Trophoblast cell (in vitro differentiated cells and primary cell): Measurements from ENCODE around the gene WFS1.

Experiments
- DNase-seq, 2 donors: peaks; one replicate each; pipeline ENCODE4 v3.0.0-alpha.2; 2016
- H2AFZ ChIP-seq: 2 replicates; pipeline ENCODE4 v1.6.1; 2013; ENCODE audit warnings: low read length, moderate library complexity, mild to moderate bottlenecking; ENCODE audit not compliant: insufficient read depth, poor library complexity
- H2AK5ac ChIP-seq: 2 replicates; pipeline ENCODE4 v1.6.1; 2013; ENCODE audit warnings: mild to moderate bottlenecking, low read length
- H2BK120ac ChIP-seq: 2 replicates; pipeline ENCODE4 v1.6.1; 2013; ENCODE audit warnings: low read length, mild to moderate bottlenecking, moderate library complexity; ENCODE audit not compliant: insufficient read depth, poor library complexity
- H2BK12ac ChIP-seq: 2 replicates; pipeline ENCODE4 v1.6.1; 2013; ENCODE audit warnings: mild to moderate bottlenecking, low read length, moderate library complexity
- H2BK5ac ChIP-seq: 2 replicates; pipeline ENCODE4 v1.6.1; 2013; ENCODE audit warnings: low read length, low read depth, moderate library complexity, mild to moderate bottlenecking; ENCODE audit not compliant: poor library complexity
- H3K14ac ChIP-seq: 2 replicates; pipeline ENCODE4 v1.6.1; 2013; ENCODE audit warnings: mild to moderate bottlenecking, low read length
- H3K18ac ChIP-seq: 2 replicates; pipeline ENCODE4 v1.6.1; 2013; ENCODE audit warnings: mild to moderate bottlenecking, low read length
- H3K23ac ChIP-seq: 2 replicates; pipeline ENCODE4 v1.6.1; 2013; ENCODE audit warnings: low read length
- H3K27ac ChIP-seq: 2 replicates; pipeline ENCODE4 v1.5.1; 2013; ENCODE audit warnings: low read depth, mild to moderate bottlenecking, inconsistent platforms, low read length, moderate library complexity
- H3K27me3 ChIP-seq: 2 replicates; pipeline ENCODE4 v1.6.1; 2013; ENCODE audit warnings: inconsistent platforms, mild to moderate bottlenecking, low read length, moderate library complexity; ENCODE audit not compliant: insufficient read depth
- H3K36me3 ChIP-seq, 2 experiments: 1 replicate in 1 of 2; 2 replicates in 1 of 2; pipeline ENCODE4 v1.6.1; 2013; ENCODE audit warnings: low read length in 2 of 2, mild to moderate bottlenecking in 2 of 2, moderate library complexity in 1 of 2; ENCODE audit not compliant: insufficient read depth in 2 of 2, control insufficient read depth in 1 of 2
- H3K4ac ChIP-seq: 2 replicates; pipeline ENCODE4 v1.6.1; 2013; ENCODE audit warnings: low read depth, mild to moderate bottlenecking, low read length, moderate library complexity
- H3K4me1 ChIP-seq, 2 experiments: 1 replicate in 1 of 2; 2 replicates in 1 of 2; pipeline ENCODE4 v1.6.1; 2013; ENCODE audit warnings: low read length in 2 of 2, mild to moderate bottlenecking in 2 of 2, moderate library complexity in 1 of 2; ENCODE audit not compliant: insufficient read depth in 2 of 2, control insufficient read depth in 1 of 2
- H3K4me2 ChIP-seq: 2 replicates; pipeline ENCODE4 v1.6.1; 2013; ENCODE audit warnings: inconsistent platforms, mild to moderate bottlenecking, low read length, moderate library complexity
- H3K4me3 ChIP-seq: 2 replicates; pipeline ENCODE4 v1.5.1; 2013; ENCODE audit warnings: mild to moderate bottlenecking, low read depth, low read length, inconsistent platforms
- H3K79me1 ChIP-seq: one replicate; pipeline ENCODE4 v1.6.1; 2013; ENCODE audit warnings: low read length
- H3K79me2 ChIP-seq: 2 replicates; pipeline ENCODE4 v1.6.1; 2013; ENCODE audit warnings: low read length, mild to moderate bottlenecking; ENCODE audit not compliant: control insufficient read depth, insufficient read depth, poor library complexity
- H3K9ac ChIP-seq: 2 replicates; pipeline ENCODE4 v1.6.1; 2013; ENCODE audit warnings: mild to moderate bottlenecking, low read length
- H3K9me3 ChIP-seq: 2 replicates; pipeline ENCODE4 v1.6.1; 2013; ENCODE audit warnings: low read depth, mild to moderate bottlenecking, control low read depth, inconsistent platforms, low read length; ENCODE audit not compliant: insufficient read depth
- H4K12ac ChIP-seq: 2 replicates; pipeline ENCODE4 v1.6.1; 2013; ENCODE audit warnings: low read depth, mild to moderate bottlenecking, low read length, moderate library complexity
- H4K8ac ChIP-seq: 2 replicates; pipeline ENCODE4 v1.6.1; 2013; ENCODE audit warnings: low read depth, mild to moderate bottlenecking, low read length, moderate library complexity
- H4K91ac ChIP-seq: one replicate; pipeline ENCODE4 v1.6.1; 2013; ENCODE audit warnings: low read depth, mild to moderate bottlenecking, low read length, moderate library complexity
- WGBS: extraction: QIAGEN DNeasy Blood & Tissue Kit; methylation state at CpG from one replicate; pipeline ENCODE4 v1.1.7; 2013; ENCODE audit warnings: missing lambda C conversion rate; ENCODE audit not compliant: insufficient read length, insufficient coverage; ENCODE audit errors: extremely low coverage; 5-methylcytosine and 5-hydroxymethylcytosine counted together

The WFS1 gene

DNA sequence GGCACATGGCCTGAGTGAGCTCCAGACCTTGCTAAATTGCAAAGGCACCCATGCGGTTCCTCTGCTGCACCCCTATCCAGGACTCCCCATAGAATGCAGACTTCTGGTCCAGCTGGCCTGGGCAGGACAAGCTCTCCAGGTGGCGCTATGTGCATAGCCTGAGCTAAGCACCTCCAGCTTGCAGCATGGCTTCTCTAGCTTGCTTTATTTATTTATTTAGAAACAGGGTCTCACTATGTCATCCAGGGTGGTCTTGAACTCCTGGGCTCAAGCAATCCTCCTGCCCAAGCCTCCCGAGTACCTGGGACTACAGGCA lies 5.5 kb upstream of the WFS1 start:
- Histone ChIP-seq H3K79me2 (no peaks in the 10 kb centered on the region), H3K4ac (no peak overlapping the region), H3K4me3 (no peak overlapping the region), H4K91ac (peak overlapping the region; percentile 15), H2BK120ac (no peak overlapping the region), H3K9me3 (peaks cover 3% of the 10 kb centered on the region), H4K8ac (no peak overlapping the region), H3K14ac (no peak overlapping the region), H3K9ac (no peak overlapping the region), H2BK5ac (no peak overlapping the region), H4K12ac (no peak overlapping the region), H2AFZ (no peak overlapping the region), H2BK12ac (no peak overlapping the region), H3K4me1 (peaks cover 4% of the 10 kb centered on the region in 2 experiments), H3K27me3 (no peaks in the 10 kb centered on the region), H3K4me2 (no peak overlapping the region), H3K27ac (no peak overlapping the region), H3K36me3 (no peaks in the 10 kb centered on the region), H2AK5ac (no peak overlapping the region), H3K18ac (no peak overlapping the region), H3K79me1 (peaks cover 3% of the 10 kb centered on the region), H3K23ac (no peak overlapping the region)
- no CpG with 5 or more reads among the region's 3 CpGs for WGBS
- DNase-seq: peak; percentile 26 to 44

DNA sequence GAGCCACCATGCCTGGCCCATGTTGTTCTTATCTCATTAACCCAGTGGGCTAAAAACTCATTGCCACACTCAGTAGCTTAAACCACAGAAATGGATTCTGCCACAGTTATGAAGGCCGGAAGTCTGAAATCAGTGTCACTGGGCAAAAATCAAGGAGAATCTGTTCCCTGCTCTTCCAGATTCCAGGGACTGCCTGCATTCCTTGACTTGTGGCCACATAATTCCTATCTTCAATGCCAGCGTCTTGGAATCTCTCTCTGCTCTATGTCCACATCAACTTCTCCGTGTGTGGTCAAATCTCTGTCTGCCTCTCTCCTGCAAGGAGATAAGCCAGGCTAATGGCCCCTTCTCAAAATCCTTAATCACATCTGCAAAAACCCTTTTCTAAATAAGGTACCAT lies 4.1 kb upstream of the WFS1 start:
- Histone ChIP-seq H3K14ac (no peak overlapping the region), H3K79me2 (peaks cover 3% of the 10 kb centered on the region), H3K9ac (no peak overlapping the region), H2AK5ac (no peak overlapping the region), H4K91ac (no peak overlapping the region), H3K23ac (no peak overlapping the region), H3K4me1 (peaks cover 5 to 7% of the 10 kb centered on the region in 2 experiments), H4K12ac (no peak overlapping the region), H2BK5ac (no peak overlapping the region), H4K8ac (no peak overlapping the region), H3K18ac (no peak overlapping the region), H3K4me3 (no peak overlapping the region), H3K4ac (no peak overlapping the region), H3K79me1 (peaks cover 10% of the 10 kb centered on the region), H3K27me3 (no peaks in the 10 kb centered on the region), H3K36me3 (no peaks in the 10 kb centered on the region), H3K27ac (no peak overlapping the region), H3K9me3 (no peaks in the 10 kb centered on the region), H2BK120ac (no peak overlapping the region), H2AFZ (no peak overlapping the region), H2BK12ac (no peak overlapping the region), H3K4me2 (no peak overlapping the region)
- WGBS: no CpG with 5 or more reads among the region's 3 CpGs
- DNase-seq: peak; percentile 80 to 91

DNA sequence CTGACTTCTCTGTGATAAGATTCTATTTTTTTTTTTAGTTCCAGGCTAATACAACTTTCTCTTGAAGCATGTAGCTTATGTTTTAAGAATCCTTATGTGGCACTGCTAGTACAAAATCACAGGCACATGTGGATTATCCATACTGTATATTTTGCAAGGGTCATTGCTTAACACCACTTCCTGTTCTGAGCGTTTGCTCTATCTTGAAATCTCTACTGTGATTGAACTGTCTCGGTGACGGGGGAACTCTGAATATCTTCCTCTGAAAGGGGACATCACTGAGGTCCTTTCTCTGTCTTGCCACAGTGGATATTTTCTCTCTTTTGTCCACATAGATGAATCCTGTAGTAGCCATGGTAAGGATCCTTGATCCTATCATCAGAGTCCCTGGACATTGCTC lies 2.1 kb upstream of the WFS1 start:
- Histone ChIP-seq H3K36me3 (no peaks in the 10 kb centered on the region), H2BK5ac (no peak overlapping the region), H2AK5ac (no peak overlapping the region), H3K4me2 (no peak overlapping the region), H3K27ac (no peak overlapping the region), H3K18ac (no peak overlapping the region), H3K9ac (no peak overlapping the region), H2BK120ac (no peak overlapping the region), H3K79me2 (peaks cover 3% of the 10 kb centered on the region), H2BK12ac (no peak overlapping the region), H2AFZ (no peak overlapping the region), H3K27me3 (no peaks in the 10 kb centered on the region), H4K8ac (no peak overlapping the region), H3K79me1 (peaks cover 10% of the 10 kb centered on the region), H3K14ac (no peak overlapping the region), H4K12ac (no peak overlapping the region), H3K4me3 (no peak overlapping the region), H4K91ac (no peak overlapping the region), H3K4ac (no peak overlapping the region), H3K23ac (no peak overlapping the region), H3K9me3 (no peaks in the 10 kb centered on the region), H3K4me1 (peaks cover 20 to 25% of the 10 kb centered on the region in 2 experiments)
- WGBS: no CpG with 5 or more reads among the region's 3 CpGs
- DNase-seq: peak in 1 of 2 donors; percentile 45

DNA sequence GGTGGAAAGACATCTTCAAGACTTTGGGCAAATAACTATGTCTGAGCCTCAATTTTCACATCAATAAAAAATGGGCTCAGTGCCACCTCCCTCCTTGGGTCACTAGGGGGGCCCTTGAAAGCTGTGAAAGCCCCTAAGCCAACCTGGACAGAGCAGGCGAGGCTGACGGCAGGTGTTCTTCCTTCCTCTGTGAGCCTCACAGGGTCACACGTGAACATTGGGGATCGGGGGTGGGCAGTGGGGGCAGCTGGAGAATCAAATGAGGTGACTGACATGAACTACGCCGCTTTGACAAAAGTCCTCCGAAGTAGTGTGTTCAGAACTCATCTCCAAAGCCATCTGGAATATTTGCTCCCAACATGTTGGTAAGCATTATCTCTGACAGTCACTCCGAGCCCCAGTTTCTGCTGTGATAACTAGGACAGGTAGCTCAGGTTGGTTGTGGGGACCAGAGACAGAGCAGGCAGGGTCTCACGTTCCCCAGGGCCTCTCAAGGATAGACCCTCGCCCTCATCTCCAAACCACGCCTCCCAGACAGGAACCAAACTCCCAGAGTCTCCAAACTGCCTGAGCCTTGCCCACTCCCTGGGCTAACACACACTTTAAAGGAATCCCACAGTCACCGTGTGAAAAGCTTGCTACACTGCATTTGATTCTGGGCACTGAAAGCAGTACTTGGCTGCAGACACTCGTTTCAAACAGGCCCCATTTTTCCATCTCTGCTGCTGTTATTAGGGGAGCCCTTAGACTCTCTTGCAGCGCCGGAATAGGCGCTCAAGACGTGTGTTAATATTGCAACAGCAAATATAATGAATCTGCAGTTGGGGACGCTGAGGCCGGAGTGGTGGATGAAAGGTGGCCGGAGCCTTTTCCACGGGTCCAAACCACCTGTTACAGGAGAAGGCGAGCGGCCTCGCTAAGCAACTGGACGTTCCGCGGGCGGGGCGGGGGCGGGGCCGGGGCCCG lies 717 bp upstream of the WFS1 start:
- H3K27me3 ChIP-seq: no peaks in the 10 kb centered on the region
- no peak overlapping the region for H4K12ac ChIP-seq
- no peak overlapping the region for H3K27ac ChIP-seq
- H2BK12ac ChIP-seq: no peak overlapping the region
- no peak overlapping the region for H2BK120ac ChIP-seq
- no peak overlapping the region for H2BK5ac ChIP-seq
- no peaks in the 10 kb centered on the region for H3K36me3 ChIP-seq
- H3K4ac ChIP-seq: no peak overlapping the region
- peak overlapping the region; percentile 2 for H3K9ac ChIP-seq
- peak overlapping the region; percentile 17 for H4K8ac ChIP-seq
- peak overlapping the region; percentile 74 for H3K4me2 ChIP-seq
- H3K79me2 ChIP-seq: peaks cover 3% of the 10 kb centered on the region
- peaks cover 29 to 35% of the 10 kb centered on the region in 2 experiments for H3K4me1 ChIP-seq
- no peak overlapping the region for H3K23ac ChIP-seq
- no CpG with 5 or more reads among the region's 32 CpGs for WGBS
- H3K14ac ChIP-seq: no peak overlapping the region
- no peak overlapping the region for H3K18ac ChIP-seq
- no peak overlapping the region for H3K4me3 ChIP-seq
- no peak for DNase-seq
- H2AK5ac ChIP-seq: no peak overlapping the region
- no peaks in the 10 kb centered on the region for H3K9me3 ChIP-seq
- peaks cover 13% of the 10 kb centered on the region for H3K79me1 ChIP-seq
- peak overlapping the region; percentile 57 for H2AFZ ChIP-seq
- H4K91ac ChIP-seq: no peak overlapping the region
